MM.1S (cell line): ENCODE data around the gene YDJC.

Experiments used
- DNase-seq: peaks from one replicate; pipeline ENCODE4 v3.0.0-alpha.2; 2015
- H2AFZ ChIP-seq: fragments of 300-600 bp; sonication (generic); 2 replicates; pipeline ENCODE4 v1.6.0; 2016; ENCODE audit warnings: antibody characterized with exemption, low read length
- H3F3A ChIP-seq: fragments of 300-600 bp; sonication (generic); 2 replicates; pipeline ENCODE4 v1.6.1; 2016; ENCODE audit warnings: mild to moderate bottlenecking, antibody characterized with exemption, low read length, moderate library complexity, mixed read lengths; ENCODE audit not compliant: insufficient read depth
- H3K27ac ChIP-seq: fragments of 300-600 bp; sonication (generic); 2 replicates; pipeline ENCODE4 v1.5.1; 2016; ENCODE audit warnings: mild to moderate bottlenecking, low read length
- H3K27me3 ChIP-seq: fragments of 300-600 bp; sonication (generic); replicated peaks from 2 replicates; pipeline ENCODE4 v1.6.0; 2016; ENCODE audit warnings: low read length; ENCODE audit not compliant: insufficient read depth
- H3K36me3 ChIP-seq: fragments of 300-600 bp; sonication (generic); replicated peaks from 2 replicates; pipeline ENCODE4 v1.6.1; 2016; ENCODE audit warnings: mild to moderate bottlenecking, low read length, mixed read lengths; ENCODE audit not compliant: insufficient read depth
- H3K4me1 ChIP-seq: fragments of 300-600 bp; sonication (generic); 2 replicates; pipeline ENCODE4 v1.6.1; 2016; ENCODE audit warnings: low read length, mixed read lengths
- H3K4me2 ChIP-seq: fragments of 300-600 bp; sonication (generic); 2 replicates; pipeline ENCODE4 v1.6.0; 2016; ENCODE audit warnings: low read depth, low read length
- H3K4me3 ChIP-seq: fragments of 300-600 bp; sonication (generic); 2 replicates; pipeline ENCODE4 v1.5.1; 2016; ENCODE audit warnings: low read length, mixed read lengths
- H3K79me2 ChIP-seq: fragments of 300-600 bp; sonication (generic); 2 replicates; pipeline ENCODE4 v1.6.1; 2016; ENCODE audit warnings: mixed run types, low read length, mixed read lengths
- H3K9ac ChIP-seq: fragments of 300-600 bp; sonication (generic); 2 replicates; pipeline ENCODE4 v1.6.1; 2016; ENCODE audit warnings: low read length, mixed read lengths
- H3K9me2 ChIP-seq: fragments of 300-600 bp; sonication (generic); replicated peaks from 2 replicates; pipeline ENCODE4 v1.6.1; 2016; ENCODE audit warnings: mild to moderate bottlenecking, low read length, mixed read lengths; ENCODE audit not compliant: insufficient read depth
- H3K9me3 ChIP-seq: fragments of 300-600 bp; sonication (generic); replicated peaks from 2 replicates; pipeline ENCODE4 v1.6.1; 2016; ENCODE audit warnings: mild to moderate bottlenecking, low read length, mixed read lengths; ENCODE audit not compliant: insufficient read depth
- H4K20me1 ChIP-seq: fragments of 300-600 bp; sonication (generic); 2 replicates; pipeline ENCODE4 v1.6.1; 2016; ENCODE audit warnings: mild to moderate bottlenecking, low read length, moderate library complexity, mixed read lengths; ENCODE audit not compliant: insufficient read depth
- EZH2 ChIP-seq: fragments of 300-600 bp; sonication (generic); optimal IDR thresholded peaks from 2 replicates; pipeline ENCODE3; 2017; ENCODE audit warnings: low read depth, mild to moderate bottlenecking, antibody characterized with exemption, low read length, mixed read lengths
- EZH2phosphoT487 ChIP-seq: fragments of 300-600 bp; sonication (generic); IDR thresholded peaks from 2 replicates; pipeline ENCODE4 v1.6.1; 2018; ENCODE audit warnings: antibody characterized with exemption, low read length
- TF ChIP-seq, protein P1 (sequence below): fragments of 300-600 bp; sonication (generic); IDR thresholded peaks from 2 replicates; pipeline ENCODE4 v1.5.1; 2016; ENCODE audit warnings: antibody characterized with exemption, low read length, mixed read lengths

The YDJC gene

DNA sequence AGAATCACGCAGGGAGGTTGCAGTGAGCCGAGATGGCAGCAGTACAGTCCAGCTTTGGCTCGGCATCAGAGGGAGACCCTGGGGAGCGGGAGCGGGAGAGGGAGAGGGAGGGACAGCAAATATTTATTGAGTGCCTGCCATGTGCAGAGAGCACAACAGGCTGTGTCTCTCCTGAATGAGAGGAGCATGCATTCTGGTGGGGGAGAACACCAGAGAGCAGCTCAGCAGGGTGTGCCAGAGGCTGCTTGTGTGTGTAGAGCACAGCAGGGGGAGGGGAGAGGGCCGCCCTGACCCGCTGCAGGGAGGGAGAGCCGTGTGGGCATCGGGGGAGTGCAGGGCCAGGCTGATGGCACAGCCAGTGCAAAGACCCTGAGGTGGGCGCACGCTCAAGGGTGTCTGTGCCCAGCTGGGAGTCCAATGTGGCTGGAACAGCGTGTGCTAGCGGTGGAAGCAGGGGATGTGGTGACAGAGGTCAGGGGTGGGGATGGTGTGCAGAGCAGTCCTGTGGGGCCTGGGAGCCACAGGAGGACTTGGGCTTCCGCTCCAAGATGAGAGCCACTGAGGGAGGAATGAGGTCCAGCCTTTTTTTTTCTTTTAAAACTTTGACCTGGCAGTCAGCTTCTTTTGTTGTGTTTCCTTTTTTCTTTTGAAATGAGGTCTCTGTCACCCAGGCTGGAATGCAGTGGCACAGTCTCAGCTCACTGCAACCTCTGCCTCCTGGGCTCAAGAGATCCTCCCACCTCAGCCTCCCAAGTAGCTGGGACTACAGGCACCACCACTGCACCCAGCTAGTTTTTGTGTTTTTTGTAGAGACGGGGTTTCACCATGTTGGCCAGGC, 48.0 kb upstream of the YDJC start:
- Histone ChIP-seq H4K20me1 (no peaks in the 10 kb centered on the region), H3K4me2 (no peak overlapping the region), H3K9me2 (no peaks in the 10 kb centered on the region), H3K4me3 (no peak overlapping the region), H3K79me2 (no peaks in the 10 kb centered on the region), H3K27me3 (no peaks in the 10 kb centered on the region), H3K36me3 (no peaks in the 10 kb centered on the region), H3F3A (no peaks in the 10 kb centered on the region), H3K27ac (no peak overlapping the region), H3K9ac (no peak overlapping the region), H3K4me1 (no peaks in the 10 kb centered on the region), H3K9me3 (no peaks in the 10 kb centered on the region), H2AFZ (no peak overlapping the region)
- no peak for DNase-seq
- TF ChIP-seq EZH2 (no peak), EZH2phosphoT487 (no peak)
- TF ChIP-seq, protein P1, sequence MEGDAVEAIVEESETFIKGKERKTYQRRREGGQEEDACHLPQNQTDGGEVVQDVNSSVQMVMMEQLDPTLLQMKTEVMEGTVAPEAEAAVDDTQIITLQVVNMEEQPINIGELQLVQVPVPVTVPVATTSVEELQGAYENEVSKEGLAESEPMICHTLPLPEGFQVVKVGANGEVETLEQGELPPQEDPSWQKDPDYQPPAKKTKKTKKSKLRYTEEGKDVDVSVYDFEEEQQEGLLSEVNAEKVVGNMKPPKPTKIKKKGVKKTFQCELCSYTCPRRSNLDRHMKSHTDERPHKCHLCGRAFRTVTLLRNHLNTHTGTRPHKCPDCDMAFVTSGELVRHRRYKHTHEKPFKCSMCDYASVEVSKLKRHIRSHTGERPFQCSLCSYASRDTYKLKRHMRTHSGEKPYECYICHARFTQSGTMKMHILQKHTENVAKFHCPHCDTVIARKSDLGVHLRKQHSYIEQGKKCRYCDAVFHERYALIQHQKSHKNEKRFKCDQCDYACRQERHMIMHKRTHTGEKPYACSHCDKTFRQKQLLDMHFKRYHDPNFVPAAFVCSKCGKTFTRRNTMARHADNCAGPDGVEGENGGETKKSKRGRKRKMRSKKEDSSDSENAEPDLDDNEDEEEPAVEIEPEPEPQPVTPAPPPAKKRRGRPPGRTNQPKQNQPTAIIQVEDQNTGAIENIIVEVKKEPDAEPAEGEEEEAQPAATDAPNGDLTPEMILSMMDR, result no peak

- Histone ChIP-seq H4K20me1 (no peaks in the 10 kb centered on the region), H3K27me3 (no peaks in the 10 kb centered on the region), H3K27ac (no peak overlapping the region), H2AFZ (no peak overlapping the region), H3K9me3 (no peaks in the 10 kb centered on the region), H3F3A (no peaks in the 10 kb centered on the region), H3K4me1 (no peaks in the 10 kb centered on the region), H3K4me3 (no peak overlapping the region), H3K9ac (no peak overlapping the region), H3K36me3 (no peaks in the 10 kb centered on the region), H3K79me2 (0 out of 2 replicates have a peak, but pooled peaks cover 1% of the 10 kb centered on the region), H3K4me2 (no peak overlapping the region), H3K9me2 (no peaks in the 10 kb centered on the region)
- TF ChIP-seq EZH2phosphoT487 (no peak), EZH2 (no peak)
- TF ChIP-seq, protein P1, result no peak
- no peak for DNase-seq
These were observed 44.9 kb upstream of the YDJC start for GRCh38 chr22:21674638-21675245.

DNA sequence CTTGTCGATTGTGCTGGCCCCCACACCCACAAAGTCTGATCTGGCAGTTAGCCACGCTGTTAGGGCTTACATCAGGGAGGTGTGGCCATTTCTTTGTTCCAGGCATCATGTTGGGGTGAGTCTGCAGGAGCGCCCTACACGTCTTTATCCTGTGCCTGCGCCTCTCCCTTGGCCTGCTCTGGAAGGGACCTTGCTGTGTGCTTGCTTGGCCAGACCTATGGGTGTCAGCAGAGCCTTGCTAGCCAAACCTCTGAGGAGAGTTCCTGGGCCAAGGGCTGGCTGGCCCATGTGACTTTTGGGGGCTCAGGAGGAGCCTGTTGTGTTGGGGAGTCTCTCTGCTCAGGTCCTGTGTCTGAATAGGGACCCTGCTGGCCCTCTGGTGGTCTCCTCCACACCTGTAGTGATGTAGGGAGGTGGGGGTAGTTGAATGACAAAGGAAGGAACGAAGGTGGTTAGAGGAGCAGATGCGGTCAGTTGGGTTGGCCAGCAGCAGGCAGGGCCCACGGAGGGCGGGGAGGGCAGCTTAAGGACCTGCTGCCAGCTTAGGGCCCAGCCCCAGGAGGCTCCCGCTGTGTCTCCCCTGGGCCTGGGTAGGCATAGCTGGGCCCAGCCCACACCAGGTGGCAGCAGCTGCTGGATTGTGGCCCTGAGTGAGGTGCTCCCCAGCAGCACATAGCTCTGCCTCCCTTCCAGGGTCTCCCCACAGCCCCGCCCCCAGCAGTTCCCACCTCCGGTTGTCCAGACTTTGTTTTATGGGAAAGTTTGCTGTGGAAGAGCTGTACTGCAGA, 43.9 kb upstream of the YDJC start:
- Histone ChIP-seq H3K9me3 (no peaks in the 10 kb centered on the region), H3K79me2 (0 out of 2 replicates have a peak, but pooled peaks cover 3% of the 10 kb centered on the region), H4K20me1 (no peaks in the 10 kb centered on the region), H3K27me3 (no peaks in the 10 kb centered on the region), H3K36me3 (no peaks in the 10 kb centered on the region), H3K4me1 (no peaks in the 10 kb centered on the region), H3F3A (no peaks in the 10 kb centered on the region), H3K4me3 (no peak overlapping the region), H3K9ac (no peak overlapping the region), H3K9me2 (no peaks in the 10 kb centered on the region), H3K4me2 (no peak overlapping the region), H3K27ac (no peak overlapping the region), H2AFZ (no peak overlapping the region)
- no peak for DNase-seq
- no peak for TF ChIP-seq EZH2phosphoT487
- TF ChIP-seq EZH2, result no peak
- TF ChIP-seq, protein P1, result no peak
